CD4-positive, alpha-beta T cell (primary cell): Measurements from ENCODE around the gene SNU13. TPM values are rescaled to one million over a fixed set of nuclear protein-coding genes. Genes with fewer than 3 reads are reported as not detected.
A peak's percentile ranks its signal among the peaks of the same experiment; 100 is the strongest.

Source experiments
- ATAC-seq: fragments of 200-7000 bp; cut with Tn5 transposase; one replicate; pipeline ENCODE4 v1.10.0; 2022; ENCODE audit warnings: mild to moderate bottlenecking; ENCODE audit not compliant: poor library complexity
- CTCF ChIA-PET: fragments of 350-600 bp; sonication (Branson Sonifier 250); formaldehyde crosslinking; loops from one replicate; lab custom pipeline; 2021; ENCODE audit warnings: antibody characterized with exemption, inconsistent platforms; lab: Charles Lee
- POLR2A ChIA-PET: fragments of 350-600 bp; sonication (Branson Sonifier 250); formaldehyde crosslinking; loops from one replicate; lab custom pipeline; 2021; ENCODE audit warnings: antibody characterized with exemption, inconsistent platforms; lab: Charles Lee
- DNase-seq, 14 experiments: peaks; one replicate each; pipeline ENCODE4 v3.0.0-alpha.2; 2013 to 2020; ENCODE audit warnings: mixed read lengths in 2 of 14
- H3K27ac ChIP-seq, 2 donors: one replicate each; pipeline versions ENCODE4 v1.5.1 to v1.7.0; 2013; ENCODE audit warnings: low read length in 2 of 2, low read depth in 1 of 2, mild to moderate bottlenecking in 1 of 2
- H3K27me3 ChIP-seq, 2 experiments: 1 replicate in 1 of 2; 2 replicates in 1 of 2; pipeline versions ENCODE4 v1.6.1 to v1.7.0; 2013; ENCODE audit warnings: low read length in 2 of 2, control low read depth in 1 of 2, mild to moderate bottlenecking in 1 of 2, moderate library complexity in 1 of 2; ENCODE audit not compliant: insufficient read depth in 2 of 2, control insufficient read depth in 1 of 2
- H3K36me3 ChIP-seq: one replicate; pipeline ENCODE4 v1.6.1; 2013; ENCODE audit warnings: low read length, control low read depth; ENCODE audit not compliant: insufficient read depth
- H3K4me1 ChIP-seq: one replicate; pipeline ENCODE4 v1.6.1; 2013; ENCODE audit warnings: low read length, control low read depth; ENCODE audit not compliant: insufficient read depth
- H3K4me3 ChIP-seq: one replicate; pipeline ENCODE4 v1.5.1; 2013; ENCODE audit warnings: mild to moderate bottlenecking, low read length, moderate library complexity
- H3K9me3 ChIP-seq, 2 experiments: 1 replicate in 1 of 2; 2 replicates in 1 of 2; pipeline versions ENCODE4 v1.6.1 to v1.7.0; 2013; ENCODE audit warnings: low read length in 2 of 2, mild to moderate bottlenecking in 2 of 2, control low read depth in 1 of 2, moderate library complexity in 1 of 2; ENCODE audit not compliant: control insufficient read depth in 1 of 2, insufficient read depth in 1 of 2
- H3K27ac Mint-ChIP-seq: one replicate; pipeline ENCODE4 v1.8.0; 2020; ENCODE audit warnings: mixed read lengths
- H3K27me3 Mint-ChIP-seq: one replicate; pipeline ENCODE4 v1.8.0; 2021; ENCODE audit warnings: mixed read lengths
- H3K36me3 Mint-ChIP-seq: one replicate; pipeline ENCODE4 v1.8.0; 2021; ENCODE audit warnings: low read depth, mixed read lengths
- H3K4me1 Mint-ChIP-seq: one replicate; pipeline ENCODE4 v1.8.0; 2021; ENCODE audit warnings: low read depth, mixed read lengths
- H3K4me3 Mint-ChIP-seq: one replicate; pipeline ENCODE4 v1.8.0; 2020; ENCODE audit warnings: mild to moderate bottlenecking, mixed read lengths
- H3K9me3 Mint-ChIP-seq: one replicate; pipeline ENCODE4 v1.8.0; 2020; ENCODE audit warnings: mixed read lengths
- CTCF ChIP-seq: fragments of 200-600 bp; IDR thresholded peaks from one replicate; pipeline ENCODE4 v1.8.0; 2022; ENCODE audit warnings: antibody characterized with exemption, mild to moderate bottlenecking
- intact Hi-C, 2 experiments: fragments of 100-400 bp; cut with DNase I in 1 of 2; cut with micrococcal nuclease in 1 of 2; formaldehyde crosslinking; loops; one replicate each; pipeline versions ENCODE4 v1.15.1 to v1.9.0; 2023 to 2025; cut with DNase I, micrococcal nuclease
- total RNA-seq, 174 experiments: library from RNA in 2 of 174; stranded (reverse) in 2 of 174; gene quantifications; one replicate each; pipeline ENCODE4 v1.2.3 and lab custom pipeline; 2021 to 2026

Gene SNU13
- total RNA-seq, 2 experiments from 2014 or later = 134 to 140 TPM

- Histone ChIP-seq H3K4me3 (no peak overlapping the region), H3K36me3 (peaks cover 22% of the 10 kb centered on the region), H3K27me3 (no peaks in the 10 kb centered on the region), H3K9me3 (no peaks in the 10 kb centered on the region), H3K27ac (peak overlapping the region in 1 of 2 donors; percentile 95), H3K4me1 (peaks cover 50% of the 10 kb centered on the region)
- DNase-seq (no peak), ATAC-seq (no peak)
- Mint-ChIP-seq H3K27ac (peak overlapping the region; percentile 98), H3K36me3 (peaks cover 56% of the 10 kb centered on the region), H3K4me1 (peaks cover 56% of the 10 kb centered on the region), H3K9me3 (no peaks in the 10 kb centered on the region), H3K4me3 (peak overlapping the region; percentile 97), H3K27me3 (no peaks in the 10 kb centered on the region)
- intact Hi-C loops = loop anchor here in 1 of 2 experiments (5.0 kb wide), 1 partner anchor 61 kb away; the partner anchor contains the start of genes DESI1 and XRCC6
- TF ChIP-seq CTCF = no peak
- CTCF ChIA-PET = interaction anchor here (1.0 to 1.6 kb wide), 2 partner anchors 13 to 17 kb away, joined by 4 to 6 read pairs; no protein-coding TSS in a partner anchor
- POLR2A ChIA-PET = no interaction called here
Observed at GRCh38 chr22:41683616-41684015, 5.1 kb downstream of the SNU13 start.

DNA sequence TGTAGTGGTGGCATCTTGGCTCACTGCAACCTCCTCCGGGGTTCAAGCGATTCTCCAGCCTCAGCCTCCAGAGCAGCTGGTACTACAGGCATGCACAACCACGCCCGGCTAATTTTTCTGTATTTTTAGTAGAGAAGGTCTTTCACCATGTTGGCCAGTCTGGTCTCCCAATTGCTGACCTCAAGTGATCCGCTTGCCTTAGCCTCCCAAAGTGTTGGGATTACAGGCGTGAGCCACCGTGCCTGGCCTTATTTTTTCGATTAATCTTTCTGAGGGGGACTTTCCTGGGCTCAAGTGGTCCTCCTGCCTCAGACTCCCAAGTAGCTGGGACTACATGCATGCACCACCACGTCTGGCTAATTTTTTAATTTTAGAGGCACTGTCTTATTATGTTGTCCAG is 5.6 kb downstream of the SNU13 start:
- ChIA-PET CTCF (interaction anchor here (1.0 to 1.6 kb wide), 2 partner anchors 14 to 16 kb away, joined by 4 to 6 read pairs; no protein-coding TSS in a partner anchor), POLR2A (no interaction called here)
- peak overlapping the region; percentile 98 for H3K27ac Mint-ChIP-seq
- H3K27me3 Mint-ChIP-seq = no peaks in the 10 kb centered on the region
- no peak for DNase-seq
- H3K4me1 Mint-ChIP-seq = peaks cover 56% of the 10 kb centered on the region
- TF ChIP-seq CTCF = no peak
- Histone ChIP-seq H3K27me3 (no peaks in the 10 kb centered on the region), H3K4me3 (peak overlapping the region; percentile 75), H3K27ac (peak overlapping the region; percentile 86 to 95), H3K36me3 (peaks cover 27% of the 10 kb centered on the region), H3K4me1 (peaks cover 51% of the 10 kb centered on the region), H3K9me3 (no peaks in the 10 kb centered on the region)
- no peak for ATAC-seq
- no peaks in the 10 kb centered on the region for H3K9me3 Mint-ChIP-seq
- intact Hi-C loops = loop anchor here in 1 of 2 experiments (5.0 kb wide), 1 partner anchor 61 kb away; the partner anchor contains the start of genes DESI1 and XRCC6
- H3K36me3 Mint-ChIP-seq = peaks cover 56% of the 10 kb centered on the region
- peak overlapping the region; percentile 97 for H3K4me3 Mint-ChIP-seq

DNA sequence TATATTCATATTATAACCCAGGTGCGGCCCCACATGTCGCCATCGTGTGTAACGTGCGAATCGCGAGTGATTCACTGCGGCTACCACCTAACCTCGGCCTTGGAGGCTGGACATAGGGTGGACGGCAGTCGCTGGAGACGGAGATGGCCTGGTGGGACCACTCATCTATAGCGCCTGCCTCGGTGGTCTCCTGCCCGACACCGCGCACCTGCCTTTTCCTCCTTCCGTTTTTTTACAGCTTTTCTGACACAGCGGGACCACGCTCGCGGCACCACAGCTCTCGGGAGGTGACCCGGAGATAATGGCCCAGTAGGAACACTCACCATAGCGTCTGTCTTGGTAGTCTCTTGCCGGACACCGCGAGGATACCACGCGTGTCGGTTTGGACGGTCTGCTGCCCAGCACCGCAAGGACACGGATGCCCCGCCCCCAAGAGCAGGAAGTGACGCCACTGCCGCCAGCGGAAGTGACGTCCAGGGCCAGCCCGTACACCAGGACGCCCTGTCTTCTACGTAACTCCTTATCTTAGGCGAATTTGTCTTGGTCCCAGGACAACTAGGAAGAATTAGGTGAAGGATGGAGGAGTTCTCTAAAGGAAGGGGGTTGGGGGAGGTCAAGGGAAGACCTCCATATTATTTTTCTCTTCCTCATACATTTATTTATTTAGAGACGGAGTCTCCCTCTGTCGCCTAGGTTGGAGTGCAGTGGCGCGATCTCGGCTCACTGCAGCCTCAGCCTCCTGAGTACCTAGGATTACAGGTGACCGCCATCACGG is 6.4 kb downstream of the SNU13 start:
- Mint-ChIP-seq H3K4me1 (peaks cover 52% of the 10 kb centered on the region), H3K27me3 (no peaks in the 10 kb centered on the region), H3K36me3 (peaks cover 57% of the 10 kb centered on the region), H3K9me3 (no peaks in the 10 kb centered on the region), H3K4me3 (peak overlapping the region; percentile 97), H3K27ac (peak overlapping the region; percentile 98)
- Histone ChIP-seq H3K36me3 (peaks cover 33% of the 10 kb centered on the region), H3K27ac (peak overlapping the region; percentile 86 to 95), H3K4me3 (peak overlapping the region; percentile 75), H3K27me3 (no peaks in the 10 kb centered on the region), H3K4me1 (peaks cover 44% of the 10 kb centered on the region), H3K9me3 (no peaks in the 10 kb centered on the region)
- intact Hi-C loops = loop anchor here in 1 of 2 experiments (5.0 kb wide), 1 partner anchor 60 kb away; the partner anchor contains the start of genes DESI1 and XRCC6
- peak; percentile 83 for ATAC-seq
- DNase-seq = peak; percentile 72 to 93 (median 80)
- ChIA-PET POLR2A (interaction anchor here (1.5 kb wide), 1 partner anchor 15 kb away, joined by 10 read pairs; no protein-coding TSS in a partner anchor), CTCF (interaction anchor here (1.6 to 1.9 kb wide), 2 partner anchors 15 kb away, joined by 4 to 7 read pairs; no protein-coding TSS in a partner anchor)
- no peak for TF ChIP-seq CTCF
